ENCODE measurements around the gene DDX31.
"Not testable (repeated sequence)": the region's sequence is repeated elsewhere in the genome, so short reads cannot be mapped to it uniquely, and the experiment has no call there.

The DDX31 gene

DNA sequence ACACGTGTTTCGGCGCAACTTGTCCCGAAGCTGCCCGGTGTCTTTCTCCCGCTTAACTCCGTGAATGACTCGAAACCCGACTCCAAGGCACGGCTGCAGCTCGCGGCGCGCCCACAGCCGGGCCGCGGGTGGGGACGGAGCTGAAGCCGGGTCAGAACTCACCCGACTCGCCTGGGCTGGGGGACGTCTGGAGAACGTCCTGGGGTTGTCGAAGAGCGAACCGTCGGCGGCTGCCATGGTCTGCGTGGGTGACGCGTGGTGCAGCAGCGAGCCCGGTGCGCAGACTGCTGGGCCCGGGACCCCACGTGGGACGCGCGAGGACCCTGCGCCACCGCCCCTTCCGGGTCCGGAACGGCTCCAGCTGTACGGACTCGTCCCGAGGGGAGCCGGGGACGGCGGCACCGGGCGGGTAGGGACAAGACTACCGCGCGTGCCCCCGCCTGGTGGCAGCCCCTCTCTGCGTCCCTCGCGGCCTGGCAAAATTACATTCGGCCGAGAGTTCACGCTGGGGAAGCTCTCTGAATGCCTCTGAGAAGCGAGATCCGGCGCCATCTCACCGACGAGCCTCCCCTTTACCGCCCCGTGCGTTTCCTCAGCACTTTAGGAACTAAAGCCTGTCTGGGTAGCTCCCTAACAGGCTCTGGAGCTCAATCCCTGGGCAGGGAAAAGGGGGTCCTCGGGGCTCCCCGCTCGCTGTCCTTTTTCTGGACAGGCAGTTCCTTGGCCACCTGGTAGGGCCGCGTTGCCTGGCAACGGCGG lies at the start of gene DDX31:
Gene DDX31 (minus strand): TSS at position 286 of the 759 bp plus-strand sequence. CDS start 49 bp downstream, at position 237.
- no peaks in the 10 kb centered on the region for H3K9me3 Mint-ChIP-seq (ENCODE audit: low read depth)
- no peaks in the 10 kb centered on the region for H3K27me3 Mint-ChIP-seq
- peaks cover 4% of the 10 kb centered on the region for H3K36me3 Mint-ChIP-seq
- peaks cover 55% of the 10 kb centered on the region for H3K4me1 Mint-ChIP-seq (ENCODE audit: low read depth)
- H3K4me3 Mint-ChIP-seq: peak within 1 kb of the TSS; percentile 93
- H3K27ac Mint-ChIP-seq: peak within 1 kb of the TSS; percentile 92

DNA sequence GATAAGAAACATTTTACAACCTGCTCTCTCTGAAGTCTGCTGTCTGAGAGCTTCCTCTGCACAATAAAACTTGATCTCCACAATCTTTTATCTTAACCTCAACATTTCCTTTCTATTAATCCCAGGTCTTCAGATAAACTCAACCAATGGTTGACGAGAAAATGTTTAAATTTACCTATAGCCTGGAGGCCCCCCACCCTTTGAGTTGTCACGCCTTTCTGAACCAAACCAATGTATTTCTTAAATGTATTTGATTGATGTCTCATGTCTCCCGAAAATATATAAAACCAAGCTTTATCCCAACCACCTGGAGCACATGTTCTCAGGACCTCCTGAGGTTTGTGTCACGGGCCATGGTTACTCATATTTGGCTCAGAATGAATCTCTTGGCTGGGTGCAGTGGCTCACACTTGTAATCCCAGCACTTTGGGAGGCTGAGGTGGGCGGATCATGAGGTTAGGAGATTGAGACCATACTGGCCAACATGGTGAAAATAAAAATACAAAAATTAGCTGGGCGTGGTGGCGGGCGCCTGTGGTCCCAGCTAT lies 48.7 kb upstream of the DDX31 start:
- H3K9me3 Mint-ChIP-seq (ENCODE audit: low read depth); H3K4me3 Mint-ChIP-seq; H3K36me3 Mint-ChIP-seq; H3K27ac Mint-ChIP-seq; H3K4me1 Mint-ChIP-seq (ENCODE audit: low read depth): not testable (repeated sequence)
- H3K27me3 Mint-ChIP-seq: peaks cover 19% of the 10 kb centered on the region

DNA sequence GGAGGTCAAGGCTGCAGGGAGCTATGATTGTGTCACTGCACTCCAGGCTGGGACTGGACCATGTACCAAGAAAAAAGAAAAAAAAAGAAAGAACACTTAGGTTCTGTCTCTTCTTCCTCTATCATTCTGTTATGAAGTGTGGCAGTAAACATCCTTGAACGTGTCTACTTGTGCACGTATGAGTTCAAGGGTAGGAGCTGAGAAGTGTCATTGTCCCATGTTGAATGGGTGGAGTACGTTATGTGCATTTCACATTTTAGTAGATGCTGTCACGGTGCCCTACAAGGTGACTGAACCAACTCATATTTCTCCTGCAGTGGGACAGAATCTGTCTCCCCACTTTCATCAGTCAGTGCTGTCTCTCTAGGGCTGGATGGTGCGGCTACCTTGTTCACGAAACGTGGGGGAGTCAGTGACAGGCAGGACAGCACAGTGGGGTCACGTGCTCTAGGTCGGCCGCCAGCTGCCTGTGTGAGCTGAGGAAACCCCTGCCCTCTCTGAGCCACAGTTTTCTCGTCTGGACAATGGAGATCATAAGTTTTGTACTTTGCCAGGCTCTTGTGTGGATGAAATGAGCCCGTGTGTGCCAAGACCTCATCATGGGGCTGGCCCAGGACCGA lies 47.7 kb upstream of the DDX31 start:
- H3K36me3 Mint-ChIP-seq: no peaks in the 10 kb centered on the region
- peaks cover 10% of the 10 kb centered on the region for H3K4me1 Mint-ChIP-seq (ENCODE audit: low read depth)
- no peak overlapping the region for H3K4me3 Mint-ChIP-seq
- no peaks in the 10 kb centered on the region for H3K9me3 Mint-ChIP-seq (ENCODE audit: low read depth)
- no peak overlapping the region for H3K27ac Mint-ChIP-seq
- H3K27me3 Mint-ChIP-seq: peaks cover 18% of the 10 kb centered on the region

DNA sequence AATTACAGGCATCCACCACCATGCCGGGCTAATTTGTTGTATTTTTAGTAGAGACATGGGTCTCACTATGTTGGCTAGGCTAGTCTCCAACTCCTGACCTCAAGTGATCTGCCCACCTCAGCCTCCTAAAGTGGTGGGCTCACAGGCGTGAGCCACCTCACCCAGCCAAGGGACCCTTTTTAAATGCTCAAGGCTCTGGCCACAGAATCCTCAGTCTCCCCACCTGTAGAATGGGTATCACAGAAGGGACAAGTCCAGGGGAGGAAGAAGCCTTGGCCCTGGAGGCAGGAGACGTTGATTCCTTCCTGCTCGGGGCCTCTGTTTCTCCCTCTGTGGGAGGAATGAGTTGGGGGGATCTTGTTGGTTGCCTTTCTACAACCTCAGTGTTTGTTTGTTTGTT lies 46.2 kb upstream of the DDX31 start:
- Mint-ChIP-seq H3K9me3 (ENCODE audit: low read depth) (no peaks in the 10 kb centered on the region), H3K4me1 (ENCODE audit: low read depth) (peaks cover 10% of the 10 kb centered on the region), H3K4me3 (no peak overlapping the region), H3K27ac (no peak overlapping the region), H3K27me3 (peaks cover 18% of the 10 kb centered on the region), H3K36me3 (no peaks in the 10 kb centered on the region)

DNA sequence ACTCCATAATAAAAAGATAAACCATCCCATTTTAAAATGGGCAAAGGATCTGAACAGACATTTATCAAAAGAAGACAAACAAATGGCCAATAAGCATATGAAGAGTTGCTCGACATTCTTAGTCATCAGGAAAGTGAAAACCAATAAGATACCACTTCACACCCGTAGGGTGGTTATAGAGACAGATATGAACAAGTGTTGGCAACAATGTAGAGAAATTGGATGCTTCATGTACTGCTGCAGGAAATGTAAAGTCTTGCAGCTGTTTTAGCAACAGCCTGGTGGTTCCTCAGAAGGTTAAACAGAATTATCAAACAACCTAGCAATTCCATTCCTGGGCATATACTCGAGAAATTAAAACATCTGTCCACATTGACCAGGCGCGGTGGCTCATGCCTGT lies 43.0 kb upstream of the DDX31 start:
- Mint-ChIP-seq H3K36me3 (no peaks in the 10 kb centered on the region), H3K9me3 (ENCODE audit: low read depth) (no peaks in the 10 kb centered on the region), H3K4me3 (no peak overlapping the region), H3K27ac (no peak overlapping the region), H3K4me1 (ENCODE audit: low read depth) (peaks cover 3% of the 10 kb centered on the region), H3K27me3 (peaks cover 8% of the 10 kb centered on the region)

DNA sequence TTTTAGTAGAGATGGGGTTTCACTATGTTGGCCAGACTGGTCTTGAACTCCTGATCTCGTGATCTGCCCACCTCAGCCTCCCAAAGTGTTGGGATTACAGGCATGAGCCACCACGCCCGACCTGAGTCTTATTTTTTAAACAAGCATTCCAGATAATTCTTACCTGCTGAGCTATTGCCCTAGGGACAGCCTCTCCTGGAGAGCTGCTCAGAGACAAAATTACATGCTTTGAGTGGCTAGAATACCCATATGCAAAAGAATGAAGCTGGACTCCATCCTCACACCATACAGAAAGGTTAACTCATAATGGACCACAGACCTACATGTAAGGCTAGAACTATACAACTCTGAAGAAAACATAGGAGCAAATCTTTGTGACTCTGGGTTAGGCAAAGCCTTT lies 42.1 kb upstream of the DDX31 start:
- Mint-ChIP-seq H3K4me1 (ENCODE audit: low read depth) (no peaks in the 10 kb centered on the region), H3K36me3 (no peaks in the 10 kb centered on the region), H3K9me3 (ENCODE audit: low read depth) (no peaks in the 10 kb centered on the region), H3K27me3 (peaks cover 3% of the 10 kb centered on the region), H3K4me3 (no peak overlapping the region), H3K27ac (no peak overlapping the region)

DNA sequence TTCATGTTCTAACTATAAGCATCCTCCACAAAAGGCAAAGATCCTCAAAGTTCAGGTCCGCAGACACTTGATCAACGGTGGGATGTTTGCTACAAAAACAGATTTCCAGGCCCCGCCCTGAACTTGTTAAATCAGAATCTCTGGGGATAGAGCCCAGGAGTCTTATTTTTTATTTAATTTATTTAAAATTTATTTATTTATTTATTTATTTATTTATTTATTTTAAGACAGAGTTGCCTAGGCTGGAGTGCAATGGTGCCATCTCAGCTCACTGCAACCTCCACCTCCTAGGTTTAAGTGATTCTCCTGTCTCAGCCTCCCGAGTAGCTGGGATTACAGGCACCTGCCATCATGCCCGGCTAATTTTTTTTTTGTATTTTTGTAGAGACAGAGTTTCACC lies 41.4 kb upstream of the DDX31 start:
- H3K27ac Mint-ChIP-seq; H3K9me3 Mint-ChIP-seq (ENCODE audit: low read depth); H3K27me3 Mint-ChIP-seq; H3K4me1 Mint-ChIP-seq (ENCODE audit: low read depth); H3K4me3 Mint-ChIP-seq; H3K36me3 Mint-ChIP-seq: not testable (repeated sequence)

DNA sequence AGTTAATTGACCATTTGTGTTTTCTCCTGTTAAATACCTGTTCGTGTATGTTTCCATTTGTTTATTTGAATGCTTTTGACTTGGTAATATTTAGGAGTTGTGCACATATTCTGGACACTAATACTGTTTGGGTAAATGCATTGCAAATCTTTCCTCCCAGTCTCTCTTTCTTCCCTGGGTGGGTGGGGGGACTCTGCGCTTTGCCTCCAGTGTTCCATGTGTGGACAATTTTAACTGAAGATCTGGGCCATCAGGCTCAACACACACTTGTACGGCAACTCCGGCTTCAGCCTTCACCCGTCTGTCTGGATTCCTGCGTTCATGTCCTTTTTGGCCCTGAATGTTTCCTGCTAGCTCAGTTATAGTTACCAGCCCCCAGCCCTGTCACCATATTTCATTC lies 40.5 kb upstream of the DDX31 start:
- Mint-ChIP-seq H3K27me3 (peaks cover 3% of the 10 kb centered on the region), H3K4me1 (ENCODE audit: low read depth) (no peaks in the 10 kb centered on the region), H3K27ac (no peak overlapping the region), H3K36me3 (no peaks in the 10 kb centered on the region), H3K4me3 (no peak overlapping the region), H3K9me3 (ENCODE audit: low read depth) (no peaks in the 10 kb centered on the region)

DNA sequence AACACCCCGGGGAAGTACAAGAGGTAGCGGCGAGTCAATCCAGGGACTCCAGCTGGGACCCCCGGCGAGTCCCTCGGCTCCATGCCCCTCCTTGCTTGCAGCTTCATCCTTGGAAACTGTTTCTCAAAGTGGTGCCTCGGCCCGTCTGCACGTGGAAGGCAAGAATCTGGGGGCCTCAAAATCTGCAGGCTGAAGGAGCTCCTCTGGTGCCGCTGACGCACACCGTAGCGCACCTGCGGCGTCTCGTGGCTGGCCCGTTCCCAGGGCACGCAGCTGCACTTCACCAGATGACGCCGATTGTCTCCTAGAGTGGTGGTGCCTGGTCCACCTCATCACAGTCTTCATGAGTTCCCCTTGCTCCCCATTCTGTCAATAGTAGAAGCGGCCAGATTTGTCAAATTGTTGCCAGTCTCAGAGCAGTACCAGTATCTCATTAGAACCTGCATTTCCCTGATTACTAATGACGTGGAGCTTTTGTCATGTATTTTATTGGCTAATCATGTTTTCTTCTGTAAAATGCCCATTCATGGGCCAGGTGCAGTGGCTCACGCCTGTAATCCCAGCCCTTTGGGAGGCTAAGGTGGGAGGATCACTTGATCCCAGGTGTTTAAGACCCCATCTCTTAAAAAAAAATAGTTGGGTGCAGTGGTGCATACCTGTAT lies 39.1 kb upstream of the DDX31 start:
- H3K9me3 Mint-ChIP-seq (ENCODE audit: low read depth): no peaks in the 10 kb centered on the region
- peaks cover 3% of the 10 kb centered on the region for H3K27me3 Mint-ChIP-seq
- H3K4me3 Mint-ChIP-seq: no peak overlapping the region
- H3K27ac Mint-ChIP-seq: no peak overlapping the region
- H3K36me3 Mint-ChIP-seq: no peaks in the 10 kb centered on the region
- H3K4me1 Mint-ChIP-seq (ENCODE audit: low read depth): no peaks in the 10 kb centered on the region

DNA sequence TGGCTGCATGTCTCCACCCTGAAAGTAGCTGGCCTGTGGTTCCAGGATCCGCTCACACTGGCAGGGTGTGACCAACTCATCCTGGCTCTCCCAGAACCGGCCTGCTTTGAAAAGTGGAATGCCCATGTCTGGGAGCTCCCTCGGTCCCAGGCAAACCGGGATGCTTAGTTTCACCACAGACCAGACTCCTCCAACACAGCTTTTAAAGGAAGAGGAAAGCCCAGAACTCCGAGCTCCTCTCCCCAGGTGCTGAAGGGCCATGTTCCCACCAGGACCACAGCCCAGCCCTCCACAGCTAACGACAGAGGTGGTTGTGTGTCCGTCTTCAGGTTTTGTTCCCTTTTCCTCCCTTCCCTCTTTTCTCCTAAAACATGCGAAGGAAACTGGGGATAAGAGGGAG lies 38.5 kb upstream of the DDX31 start:
- H3K27me3 Mint-ChIP-seq: no peaks in the 10 kb centered on the region
- H3K4me1 Mint-ChIP-seq (ENCODE audit: low read depth): no peaks in the 10 kb centered on the region
- H3K36me3 Mint-ChIP-seq: no peaks in the 10 kb centered on the region
- no peak overlapping the region for H3K4me3 Mint-ChIP-seq
- H3K27ac Mint-ChIP-seq: no peak overlapping the region
- H3K9me3 Mint-ChIP-seq (ENCODE audit: low read depth): no peaks in the 10 kb centered on the region

DNA sequence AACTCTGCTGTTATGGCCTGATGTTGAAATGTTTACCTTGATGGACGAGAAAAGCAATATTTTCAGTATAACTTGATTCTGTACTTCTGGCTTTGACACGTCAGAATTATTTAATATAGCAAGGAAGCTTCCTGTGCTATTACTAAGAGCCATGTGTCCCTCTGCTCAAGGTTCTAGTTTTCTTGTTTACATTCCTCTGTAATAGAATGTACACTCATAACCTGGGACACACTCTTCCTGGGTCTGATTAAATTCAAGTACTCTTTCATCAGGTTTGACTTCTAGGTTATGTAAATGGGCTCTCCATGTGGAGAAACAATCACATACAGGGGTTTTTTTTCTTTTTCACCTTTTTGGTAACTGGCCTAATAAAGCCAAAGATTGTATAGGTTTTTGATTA lies 33.6 kb upstream of the DDX31 start:
- Mint-ChIP-seq H3K9me3 (ENCODE audit: low read depth) (peaks cover 3% of the 10 kb centered on the region), H3K27me3 (peaks cover 2% of the 10 kb centered on the region), H3K4me1 (ENCODE audit: low read depth) (no peaks in the 10 kb centered on the region), H3K27ac (no peak overlapping the region), H3K36me3 (peaks cover 3% of the 10 kb centered on the region), H3K4me3 (no peak overlapping the region)

DNA sequence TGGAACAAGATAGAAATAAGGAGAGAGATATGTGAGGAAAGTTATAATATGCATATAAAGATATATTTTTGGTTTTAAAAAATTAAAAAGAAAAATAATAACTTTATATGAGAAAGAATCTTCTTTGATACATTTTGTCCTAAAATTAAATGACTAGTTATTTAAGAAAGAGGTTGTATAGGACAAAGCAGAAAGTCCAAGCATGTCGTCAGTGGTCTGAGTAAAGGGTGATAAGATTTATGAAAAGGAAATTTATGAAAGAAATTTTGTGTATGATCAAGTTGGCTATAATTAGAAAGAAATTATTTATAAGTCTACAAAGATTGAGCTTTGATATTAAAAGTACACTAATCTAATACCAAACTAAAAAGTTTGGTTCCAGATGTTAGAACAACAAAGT lies 32.5 kb upstream of the DDX31 start:
- H3K4me1 Mint-ChIP-seq (ENCODE audit: low read depth): no peaks in the 10 kb centered on the region

DNA sequence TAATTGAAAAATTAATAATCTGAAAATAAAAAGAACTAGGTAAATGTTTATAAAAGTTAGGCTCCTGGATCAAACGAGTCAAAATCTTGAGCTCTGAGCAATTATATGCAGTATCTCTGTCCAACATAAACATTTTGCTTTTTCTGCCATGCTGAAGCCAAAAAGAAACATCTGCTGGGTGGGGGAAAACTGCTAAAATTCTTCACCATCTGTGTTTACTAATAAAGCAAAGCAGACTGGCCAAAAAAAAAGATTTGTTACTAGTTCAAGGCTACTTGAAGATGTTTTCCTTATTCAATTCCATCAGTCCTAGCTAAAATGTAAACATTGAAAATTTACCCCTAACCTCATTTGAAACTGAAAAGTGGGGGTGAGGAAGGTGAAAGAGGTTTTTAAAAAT lies 30.2 kb upstream of the DDX31 start:
- H3K36me3 Mint-ChIP-seq: peaks cover 10% of the 10 kb centered on the region
- peaks cover 4% of the 10 kb centered on the region for H3K27me3 Mint-ChIP-seq
- no peak overlapping the region for H3K4me3 Mint-ChIP-seq
- H3K4me1 Mint-ChIP-seq (ENCODE audit: low read depth): no peaks in the 10 kb centered on the region
- H3K27ac Mint-ChIP-seq: no peak overlapping the region
- peaks cover 23% of the 10 kb centered on the region for H3K9me3 Mint-ChIP-seq (ENCODE audit: low read depth)

More for the DNA sequence above, 32.5 kb upstream of the DDX31 start:
- Mint-ChIP-seq H3K36me3 (peaks cover 10% of the 10 kb centered on the region), H3K9me3 (ENCODE audit: low read depth) (peaks cover 14% of the 10 kb centered on the region), H3K4me3 (no peak overlapping the region), H3K27me3 (peaks cover 4% of the 10 kb centered on the region), H3K27ac (no peak overlapping the region)

DNA sequence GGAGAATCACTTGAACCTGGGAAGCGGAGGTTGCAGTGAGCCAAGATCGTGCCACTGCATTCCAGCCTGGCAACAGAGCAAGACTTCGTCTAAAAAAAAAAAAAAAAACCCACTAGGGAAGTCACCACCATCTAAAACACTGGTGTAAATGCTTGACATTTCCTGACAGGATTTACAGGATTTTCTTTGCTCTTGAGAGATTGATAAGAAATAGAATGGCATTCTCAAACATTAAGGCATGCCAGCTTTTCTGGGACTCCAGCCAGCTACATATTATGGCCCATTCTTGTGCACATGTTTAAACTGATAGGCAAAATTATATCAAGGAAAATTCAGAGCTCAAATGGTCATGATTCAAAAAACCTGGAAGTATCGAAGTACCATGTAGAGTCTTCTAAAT lies 29.2 kb upstream of the DDX31 start:
- Mint-ChIP-seq H3K4me1 (ENCODE audit: low read depth) (peaks cover 4% of the 10 kb centered on the region), H3K27ac (no peak overlapping the region), H3K9me3 (ENCODE audit: low read depth) (peaks cover 26% of the 10 kb centered on the region), H3K27me3 (peaks cover 4% of the 10 kb centered on the region), H3K4me3 (no peak overlapping the region), H3K36me3 (peaks cover 14% of the 10 kb centered on the region)

DNA sequence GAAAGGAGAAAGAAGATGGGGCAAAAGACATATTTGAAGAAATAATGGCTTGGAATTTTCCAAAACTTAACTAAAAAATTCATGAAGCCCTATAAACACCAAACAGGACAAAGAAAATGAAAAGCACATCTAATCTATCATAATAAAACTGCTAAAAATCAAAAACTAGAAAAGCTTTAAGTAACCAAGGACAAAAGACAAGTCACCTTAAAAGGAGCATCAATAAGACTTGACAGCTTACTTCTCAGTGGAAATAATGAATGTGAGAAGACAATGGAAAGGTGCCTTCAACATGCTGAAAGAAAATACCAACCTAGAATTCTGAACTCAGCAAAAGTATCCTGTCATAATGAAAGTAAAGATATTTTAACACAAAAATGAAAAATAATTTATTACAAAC lies 27.4 kb upstream of the DDX31 start:
- H3K27me3 Mint-ChIP-seq: peaks cover 4% of the 10 kb centered on the region
- H3K4me1 Mint-ChIP-seq (ENCODE audit: low read depth): peaks cover 4% of the 10 kb centered on the region
- H3K9me3 Mint-ChIP-seq (ENCODE audit: low read depth): peaks cover 27% of the 10 kb centered on the region
- H3K27ac Mint-ChIP-seq: no peak overlapping the region
- H3K4me3 Mint-ChIP-seq: no peak overlapping the region
- H3K36me3 Mint-ChIP-seq: peaks cover 18% of the 10 kb centered on the region
